Stimulated activated CD4-positive, alpha-beta T cell treated with anti-CD3 and anti-CD28 coated beads, Interleukin-4, amount 100 ng/mL, for 4 hours (primary cell): Measurements from ENCODE around the gene TENM3.

Experiments
- DNase-seq, 2 experiments: peaks; one replicate each; pipeline ENCODE4 v3.0.0-alpha.2; 2020

Gene TENM3

DNA sequence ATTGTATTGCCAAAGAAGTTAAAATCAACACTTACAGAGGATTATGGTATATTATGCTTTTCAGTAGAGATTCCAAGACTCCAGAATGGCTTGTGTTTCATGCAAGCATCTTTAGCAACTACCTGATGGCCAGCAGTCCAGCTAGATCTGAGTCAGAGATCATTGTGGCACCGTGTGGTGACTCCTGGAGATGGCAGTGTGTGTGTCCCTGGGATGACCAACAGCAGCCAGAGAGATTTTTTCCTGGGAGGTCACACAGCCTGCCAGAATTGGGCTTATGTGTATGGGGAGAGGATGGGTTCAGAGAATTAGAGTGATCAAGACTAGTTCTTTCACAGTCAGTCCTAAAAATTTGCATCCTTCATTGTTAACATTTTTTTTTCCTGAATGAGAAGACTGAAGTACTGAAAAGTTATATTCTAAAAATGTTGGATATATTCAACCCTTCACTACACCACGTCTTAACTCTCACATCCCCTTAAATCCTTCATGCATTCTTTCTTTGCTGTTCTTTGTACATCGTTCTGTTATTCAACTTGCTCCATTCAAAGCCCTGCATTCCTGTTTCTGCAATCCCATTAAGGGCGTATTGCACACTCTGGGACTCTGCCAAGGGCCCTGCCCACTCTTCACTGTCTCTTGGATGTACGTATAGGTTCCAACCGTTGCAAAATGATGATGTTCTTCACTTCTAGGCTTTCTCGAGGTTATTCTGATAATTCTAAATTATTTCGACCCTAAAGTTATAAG lies 12.4 kb downstream of the TENM3 start:
- DNase-seq = no peak

DNA sequence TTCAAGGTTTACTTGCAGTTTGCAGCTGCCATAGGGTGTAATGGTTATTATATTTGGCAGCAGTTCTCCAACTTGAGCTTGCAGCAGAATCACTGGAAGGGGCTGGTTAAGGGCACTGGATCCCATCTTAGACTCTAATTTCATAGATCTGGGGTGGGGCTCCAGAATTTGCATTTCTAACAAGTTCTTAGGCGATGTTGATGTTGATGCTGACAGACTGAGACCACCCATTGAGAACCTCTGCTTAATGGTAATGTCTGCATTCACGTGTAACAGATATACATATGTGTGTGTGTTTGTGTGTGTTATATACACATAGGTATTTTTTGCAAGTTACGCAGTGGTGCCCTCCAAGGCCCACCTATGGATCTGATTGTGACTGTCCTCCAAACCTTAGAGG lies 13.8 kb downstream of the TENM3 start:
- DNase-seq = no peak

DNA sequence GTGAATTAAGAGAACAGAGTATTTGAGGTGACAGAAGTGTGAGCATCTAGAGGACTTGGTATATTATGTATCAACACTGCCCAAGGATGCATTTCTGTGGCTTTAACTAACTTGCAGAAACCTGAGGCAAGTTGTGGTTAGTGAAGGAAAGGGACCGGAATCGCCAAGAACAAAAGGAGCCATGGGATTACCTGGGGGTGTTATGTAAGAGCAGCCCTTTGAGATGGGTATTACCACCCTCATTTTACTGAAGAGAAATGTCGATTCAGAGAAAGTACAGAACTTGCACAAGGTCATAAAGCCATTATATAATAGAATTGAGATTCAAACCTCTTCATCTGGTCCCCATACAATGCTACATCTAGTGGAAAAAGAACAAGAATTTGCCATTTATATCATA lies 14.3 kb downstream of the TENM3 start:
- DNase-seq = no peak

DNA sequence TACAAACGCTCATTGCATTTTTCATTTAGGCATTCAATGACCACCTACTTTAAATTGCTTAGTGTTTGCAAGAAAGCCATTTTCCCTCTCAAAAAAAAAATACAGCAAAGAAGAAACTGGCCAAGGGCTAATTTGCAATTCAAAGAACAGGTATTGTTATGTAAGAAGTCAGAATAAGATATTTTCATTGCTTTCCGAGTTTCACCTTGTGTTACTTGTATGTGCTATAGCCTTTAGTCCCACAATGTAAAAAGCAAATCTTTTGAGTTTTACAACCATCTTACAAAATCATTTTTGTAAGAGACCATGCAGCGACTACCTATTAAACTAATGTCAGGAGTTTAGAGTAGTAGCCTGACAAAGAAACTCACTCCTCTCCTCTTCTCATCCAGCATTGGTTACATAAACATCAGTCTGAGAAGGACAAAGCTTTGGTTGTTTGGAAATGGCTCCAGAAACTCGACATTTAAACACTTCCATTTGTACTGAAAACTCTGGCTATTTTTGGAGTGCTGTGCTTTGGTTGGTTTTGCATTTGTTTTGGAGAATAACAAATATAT lies 15.3 kb downstream of the TENM3 start:
- DNase-seq = no peak

DNA sequence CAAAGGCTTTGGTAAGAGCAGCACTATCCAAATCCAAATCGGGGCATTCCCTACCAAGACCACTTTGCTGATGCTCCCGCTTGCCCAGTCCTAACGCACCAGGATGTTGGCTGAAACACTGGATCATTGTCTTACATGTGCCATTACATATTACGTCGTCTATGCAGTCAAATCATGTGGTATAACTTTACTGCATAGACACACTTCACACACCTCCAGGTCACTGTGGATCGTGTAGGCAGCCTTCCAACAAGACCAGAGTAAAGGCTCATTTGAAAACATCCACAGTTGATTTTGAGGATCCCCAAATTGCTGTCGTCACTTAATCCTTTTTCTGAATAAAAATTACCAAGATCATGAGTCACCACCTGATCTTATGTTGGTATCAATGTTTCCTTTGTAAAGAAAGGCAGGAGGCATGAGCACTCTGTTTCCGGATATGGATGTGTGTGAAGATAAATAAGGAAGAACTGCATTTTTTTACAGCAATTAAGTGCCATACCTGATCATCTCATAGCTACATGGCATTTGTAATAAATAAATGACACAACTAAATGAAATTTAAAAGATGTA lies 18.5 kb downstream of the TENM3 start:
- DNase-seq = no peak

DNA sequence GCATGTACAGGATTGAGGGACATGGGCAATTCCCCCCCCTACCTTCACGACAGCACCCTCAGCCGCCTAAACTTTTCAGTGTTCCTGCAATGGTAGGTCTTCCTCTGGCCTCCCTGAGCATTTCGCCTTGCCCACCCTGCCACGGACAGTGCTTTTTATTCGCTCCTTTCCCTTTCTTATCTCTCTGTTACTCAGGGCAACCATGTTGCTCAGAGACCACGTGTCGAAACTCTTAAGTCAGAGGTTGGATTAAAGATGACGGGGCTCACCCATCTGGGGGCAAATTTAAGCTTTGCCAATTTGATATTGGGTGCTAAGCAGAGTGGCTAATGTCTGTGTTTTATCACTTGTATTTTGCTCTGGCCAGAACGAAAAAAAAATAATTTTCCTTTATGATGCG lies 20.4 kb downstream of the TENM3 start:
- DNase-seq = no peak

DNA sequence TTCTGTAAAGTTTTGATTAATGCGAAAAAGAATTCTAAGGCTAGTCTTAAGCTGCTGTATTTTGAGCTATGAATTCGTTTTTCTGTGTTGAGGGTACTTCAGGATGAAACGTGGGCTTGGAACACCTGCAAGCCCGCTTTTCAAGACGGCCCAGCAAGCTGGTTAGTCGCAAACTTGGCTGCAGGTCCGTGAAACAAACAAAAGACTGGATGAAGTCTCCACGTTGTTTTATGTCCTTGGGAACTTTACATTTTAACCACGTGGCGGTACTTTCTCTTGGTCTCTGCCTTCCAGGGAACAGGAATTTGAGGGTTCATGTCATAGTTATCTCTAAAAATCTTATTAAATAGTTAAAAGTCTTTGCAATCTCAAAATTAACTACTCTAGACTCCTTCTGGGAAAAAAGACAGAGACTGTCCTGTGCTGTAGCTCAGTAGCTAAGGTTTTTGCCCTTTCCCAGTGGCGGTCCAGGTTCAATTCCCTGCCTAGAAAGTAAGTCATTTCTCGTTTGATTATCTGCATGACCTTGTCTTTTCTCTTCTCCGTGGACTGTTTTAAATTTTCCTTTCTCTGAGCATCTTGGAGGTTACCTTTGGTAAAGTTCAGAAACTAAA lies 21.0 kb downstream of the TENM3 start:
- DNase-seq = no peak

DNA sequence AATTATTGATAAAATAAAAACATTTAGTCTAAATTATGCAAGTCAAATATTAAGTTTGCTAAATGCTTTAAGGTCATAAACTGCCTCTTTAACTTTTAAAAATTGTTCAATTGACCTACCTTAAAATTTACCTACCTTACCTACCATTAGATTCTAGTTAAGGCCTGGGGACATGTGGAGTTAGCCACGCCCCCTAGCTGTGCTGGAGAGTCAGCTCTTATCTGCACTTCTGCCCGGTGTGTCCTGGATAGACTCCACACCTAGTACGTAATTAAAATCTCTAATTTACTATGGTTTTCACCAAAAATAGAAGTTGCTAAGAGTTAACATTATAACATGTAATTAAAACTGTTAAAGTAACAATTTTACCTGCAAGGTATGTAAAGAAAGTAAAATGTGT lies 22.7 kb downstream of the TENM3 start:
- no peak for DNase-seq

DNA sequence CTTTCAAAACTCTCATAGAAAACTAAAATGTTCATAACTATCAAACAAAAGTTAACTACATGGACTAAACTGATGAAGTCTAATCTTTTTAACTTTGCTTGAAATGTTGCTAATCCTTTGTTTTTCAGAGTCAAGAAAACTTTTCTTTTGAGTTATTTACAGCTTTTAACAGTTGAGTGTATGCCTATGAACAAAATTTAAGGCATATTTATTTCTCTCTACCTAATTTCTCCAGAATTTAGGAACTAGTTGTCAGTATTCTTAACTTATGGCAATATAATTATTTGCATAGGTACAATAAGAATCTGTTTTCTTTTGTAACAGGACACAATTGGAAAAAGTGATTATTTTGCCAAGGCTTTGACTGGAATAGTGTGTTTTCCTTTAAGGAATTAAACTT lies 23.8 kb downstream of the TENM3 start:
- DNase-seq = no peak

DNA sequence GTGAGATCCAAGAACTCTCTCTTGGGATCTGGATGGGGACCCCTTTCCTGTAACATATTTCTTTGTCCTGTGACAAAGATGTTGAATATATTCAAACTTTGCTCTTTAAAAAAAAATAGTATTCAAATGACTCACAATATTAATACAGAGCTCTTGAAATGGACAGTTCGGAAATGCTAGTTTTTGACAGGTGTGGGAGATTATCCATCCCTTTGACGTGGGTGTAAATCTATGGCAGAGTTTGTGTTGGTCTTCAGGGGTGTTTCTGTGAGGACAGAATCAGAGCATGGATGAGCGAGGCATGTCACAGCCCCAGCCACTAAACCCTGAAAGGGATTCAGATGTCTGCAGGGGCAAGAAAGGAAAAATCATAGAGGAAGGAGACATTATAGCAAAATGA lies 25.8 kb downstream of the TENM3 start:
- DNase-seq = no peak

DNA sequence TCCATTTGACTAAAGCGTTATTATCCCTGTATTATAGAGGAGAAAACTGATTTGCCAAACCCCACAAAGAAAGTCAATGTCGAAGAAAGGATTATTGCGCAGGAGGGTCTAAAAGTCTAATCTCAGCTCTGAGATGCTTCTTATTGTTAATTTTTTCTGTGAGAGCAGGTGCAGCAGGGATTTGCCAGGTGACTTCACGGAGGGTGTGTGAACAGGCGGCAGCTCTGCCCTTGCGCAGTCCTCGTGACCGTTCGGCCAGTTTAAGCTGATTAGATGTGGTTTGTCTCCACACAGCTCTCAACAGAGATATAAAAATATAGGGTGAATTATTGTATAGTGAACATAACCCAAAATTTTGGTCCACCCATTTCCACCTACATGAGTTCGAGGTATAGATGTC lies 28.5 kb downstream of the TENM3 start:
- no peak for DNase-seq

DNA sequence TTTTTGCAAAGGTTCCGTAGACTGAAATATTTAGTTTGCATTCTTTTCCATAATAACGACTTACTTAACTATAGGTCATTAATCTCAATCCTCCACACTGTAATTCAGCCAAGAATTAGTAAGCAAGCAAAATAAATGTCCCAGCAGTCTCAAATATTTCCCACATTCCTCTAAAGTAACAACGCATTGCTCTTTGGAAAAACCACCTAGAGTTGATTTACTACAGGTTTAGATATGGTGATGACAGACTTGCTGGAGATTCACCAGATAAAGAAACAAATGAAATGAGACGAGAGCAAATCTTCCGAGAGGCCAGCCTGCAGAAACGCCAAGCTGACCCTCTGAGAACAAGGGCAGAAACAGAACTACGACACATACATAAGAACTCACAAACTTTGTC lies 28.9 kb downstream of the TENM3 start:
- no peak for DNase-seq

DNA sequence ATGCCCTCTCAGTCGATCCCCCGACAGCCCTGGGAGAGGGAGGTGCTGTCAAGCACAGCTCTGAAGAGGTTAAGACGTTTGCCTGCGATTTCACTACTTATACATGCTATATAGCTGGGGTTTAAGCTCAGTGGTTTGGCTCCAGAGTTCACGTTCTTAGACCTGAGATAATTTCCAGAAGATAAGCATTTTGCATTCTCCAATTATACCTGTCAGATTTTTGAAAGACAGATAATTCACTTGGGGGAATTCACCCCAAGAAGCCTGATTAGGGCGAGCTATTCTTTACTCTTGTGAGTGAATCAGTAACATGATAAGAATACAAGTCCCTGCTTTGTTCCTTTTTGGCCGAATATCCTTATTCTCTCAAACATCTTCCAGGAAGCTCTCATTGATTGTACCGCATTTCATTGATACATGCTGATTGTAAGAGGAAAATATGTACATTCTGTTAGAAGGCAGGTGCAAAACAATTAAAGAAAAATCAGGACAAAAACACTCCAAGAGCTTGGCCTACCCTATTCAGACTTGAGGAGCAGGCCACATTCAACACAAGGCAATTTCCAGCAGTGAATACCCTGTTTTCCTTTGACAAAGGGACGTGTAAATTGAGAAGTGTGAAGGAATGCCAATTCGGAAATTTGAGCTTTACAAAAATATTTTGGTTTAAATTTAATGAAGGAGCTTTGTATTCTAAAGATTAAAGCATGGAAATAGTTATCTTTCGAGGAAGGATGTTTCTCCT lies 30.2 kb downstream of the TENM3 start:
- no peak for DNase-seq

DNA sequence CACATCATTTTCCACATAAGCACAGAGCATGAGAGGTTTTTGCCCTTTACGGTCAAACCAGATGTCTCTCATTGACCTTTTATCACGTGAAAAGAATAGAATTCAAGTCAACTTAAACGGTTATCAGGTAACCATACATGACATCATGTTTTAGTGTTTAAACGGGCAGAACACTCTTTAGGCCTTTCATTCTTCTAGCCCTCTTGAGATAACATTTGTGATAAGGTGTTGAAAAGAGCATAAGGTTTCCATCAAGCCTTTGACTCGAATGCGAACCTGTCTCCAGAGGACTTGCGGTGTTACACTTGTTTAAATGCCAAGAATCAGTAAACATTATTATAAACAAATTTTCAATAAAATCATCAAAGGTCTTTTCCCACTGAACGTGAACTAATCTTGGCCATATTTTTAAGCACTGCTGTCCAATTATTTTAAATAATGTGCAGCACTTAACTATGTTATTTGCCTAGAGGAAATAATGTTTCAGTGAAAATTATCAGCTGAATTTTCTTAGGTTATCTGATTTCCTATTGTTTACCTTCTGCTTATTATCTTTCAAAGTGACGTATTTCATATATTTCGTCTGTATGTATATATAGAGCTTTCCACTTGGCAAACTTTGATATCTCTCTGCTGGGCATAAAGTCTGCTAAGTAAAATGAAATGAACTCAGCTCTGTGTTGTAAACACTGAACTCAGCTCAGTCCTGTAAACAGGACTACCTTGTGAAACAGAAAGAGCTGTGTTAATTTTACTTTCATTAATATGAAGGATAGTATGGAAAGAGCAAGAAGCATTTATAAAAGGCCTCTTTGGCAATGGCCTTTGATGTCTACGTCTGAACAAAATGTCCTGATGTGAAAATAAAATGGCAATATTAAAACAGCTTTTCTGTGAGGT lies 33.3 kb downstream of the TENM3 start:
- DNase-seq = no peak

DNA sequence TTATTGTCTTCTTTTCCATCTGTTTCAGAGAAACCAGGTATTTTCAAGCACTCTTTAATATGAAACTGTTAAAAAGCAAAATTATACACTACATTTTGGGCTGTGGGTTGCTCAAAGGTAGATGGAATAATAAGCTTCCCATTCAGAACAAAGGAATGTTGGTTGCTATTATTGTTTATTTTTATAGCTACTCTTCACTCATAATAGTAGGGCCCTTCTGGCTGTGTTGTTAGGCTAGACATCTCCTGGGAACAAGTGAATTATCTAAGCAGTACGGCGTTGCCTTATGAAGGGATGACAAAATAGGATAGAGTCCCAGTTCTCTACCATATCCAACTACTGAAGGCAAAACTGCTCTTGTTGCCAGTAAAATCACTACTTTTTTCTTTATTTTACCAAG lies 34.2 kb downstream of the TENM3 start:
- DNase-seq = no peak

DNA sequence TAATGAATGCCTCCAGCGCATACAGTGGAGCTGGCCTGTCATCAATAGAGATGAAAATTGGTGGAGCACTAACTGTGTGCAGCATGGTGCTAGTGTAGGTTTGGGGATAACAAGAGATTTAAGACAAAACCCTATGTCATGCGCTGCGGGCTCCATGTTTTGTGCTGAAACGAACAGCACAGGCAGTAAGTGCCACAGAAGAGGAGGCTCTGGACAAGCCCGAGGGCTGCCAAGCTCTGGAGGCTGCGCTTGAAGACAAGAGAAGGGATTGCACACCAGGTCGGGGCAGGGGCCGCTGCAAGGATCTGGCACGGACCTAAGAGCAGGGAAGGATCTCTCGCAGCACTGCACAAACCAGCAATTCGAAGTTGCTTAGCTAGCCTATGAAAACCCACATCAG lies 35.5 kb downstream of the TENM3 start:
- DNase-seq = no peak

DNA sequence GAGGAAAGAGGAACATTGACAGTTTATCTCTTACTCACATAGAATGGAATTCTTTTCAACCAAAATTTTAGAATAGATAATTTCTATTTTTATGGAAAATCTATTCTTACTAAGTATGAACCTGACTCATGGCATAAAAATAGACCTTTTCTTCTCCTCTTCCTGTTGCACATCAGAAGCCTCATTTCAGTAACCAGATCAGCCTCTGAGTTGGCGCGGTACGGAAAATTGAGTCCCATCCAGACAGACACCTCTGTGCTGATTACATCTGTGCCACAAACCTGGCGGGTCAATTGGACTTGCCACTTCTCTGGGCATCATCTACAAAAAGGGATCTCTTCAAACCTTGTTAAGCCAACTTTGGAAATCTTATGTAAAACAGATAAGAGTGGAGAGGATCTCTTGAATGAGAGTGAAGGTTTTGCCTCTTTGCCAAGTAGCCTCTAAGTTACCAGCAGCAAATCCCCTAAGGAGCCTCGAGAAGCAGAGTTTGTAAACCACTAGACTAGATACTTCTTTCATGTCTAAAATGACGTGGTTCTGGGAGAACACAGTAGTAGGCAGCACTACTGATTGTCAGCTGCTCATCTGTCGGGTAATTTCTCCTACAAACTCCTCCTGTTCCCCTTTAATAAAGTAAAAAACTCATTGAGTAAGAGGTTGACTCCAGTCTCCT lies 37.4 kb downstream of the TENM3 start:
- no peak for DNase-seq

DNA sequence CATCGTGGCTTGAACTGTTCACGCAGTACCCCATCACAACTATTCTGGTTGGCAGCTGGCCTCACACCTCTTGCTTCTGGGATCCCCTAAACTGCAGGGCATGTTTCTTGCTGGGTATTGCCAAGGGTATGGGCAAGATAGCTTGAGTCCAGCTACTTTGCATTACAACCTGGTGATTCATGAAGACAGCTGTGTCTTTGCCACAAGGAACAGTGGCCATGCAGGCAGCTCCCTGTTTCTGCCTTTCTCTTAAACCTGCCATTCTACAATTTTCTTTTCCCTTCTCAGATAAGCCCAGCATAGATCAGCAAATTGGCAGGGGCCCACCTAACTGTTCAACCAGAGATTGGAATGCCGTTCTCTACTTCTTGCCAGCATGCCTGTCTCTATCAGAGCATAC lies 42.8 kb downstream of the TENM3 start:
- no peak for DNase-seq

DNA sequence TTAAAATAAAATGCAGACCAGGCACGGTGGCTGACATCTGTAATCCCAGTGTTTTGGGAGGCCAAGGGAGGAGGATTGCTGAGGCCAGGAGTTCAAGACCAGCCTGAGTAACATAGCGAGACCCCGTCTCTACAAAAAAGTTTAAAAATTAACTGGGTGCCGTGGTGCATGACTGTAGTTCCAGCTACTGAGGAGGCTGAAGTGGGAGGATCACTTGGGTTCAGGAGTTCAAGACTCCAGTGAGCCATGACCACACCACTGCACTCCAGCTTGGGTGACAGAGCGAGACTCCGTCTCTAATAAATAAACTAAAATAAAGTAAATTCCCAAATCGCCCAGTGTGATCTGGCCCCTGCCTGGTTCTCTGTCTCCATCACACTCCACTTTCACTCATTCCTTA lies 43.7 kb downstream of the TENM3 start:
- no peak for DNase-seq

DNA sequence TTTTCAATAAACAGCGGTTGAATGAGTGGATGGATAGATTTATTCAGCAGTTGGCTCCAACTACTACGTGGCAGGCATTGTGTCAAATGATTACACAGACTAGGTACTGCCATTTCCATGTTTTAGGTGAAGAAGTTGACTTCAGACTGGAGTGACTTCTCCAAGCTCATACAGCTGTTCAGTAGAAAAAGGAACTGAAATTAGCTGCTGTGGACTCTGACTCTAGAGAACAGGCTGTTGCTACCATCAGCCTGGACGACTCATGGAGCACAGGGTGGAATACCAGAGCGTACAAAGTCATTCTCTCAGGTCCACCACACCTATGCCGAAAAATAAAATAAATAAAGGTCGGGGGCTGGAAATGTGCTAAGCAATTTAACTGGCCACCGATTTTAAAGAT lies 45.3 kb downstream of the TENM3 start:
- DNase-seq = no peak

DNA sequence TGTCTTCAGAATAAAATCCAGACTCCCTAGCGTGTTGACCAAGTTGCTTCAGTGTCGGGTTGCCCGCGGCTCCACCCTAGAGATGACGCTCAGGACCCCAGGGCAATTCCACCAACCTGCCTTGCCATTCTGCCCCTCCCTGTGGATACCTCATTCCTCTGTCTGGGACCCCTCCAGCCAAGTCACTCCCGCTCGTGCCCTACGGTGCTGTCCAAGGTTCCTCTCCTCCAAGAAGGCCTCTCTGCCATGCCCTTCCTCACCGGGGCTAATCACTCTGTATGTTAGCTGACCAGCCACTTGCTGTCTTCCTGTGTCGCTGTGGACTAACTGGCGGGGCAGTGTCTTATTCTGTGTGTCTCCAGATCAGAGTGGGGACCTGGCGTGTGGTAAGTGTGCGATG lies 46.6 kb downstream of the TENM3 start:
- DNase-seq = no peak

DNA sequence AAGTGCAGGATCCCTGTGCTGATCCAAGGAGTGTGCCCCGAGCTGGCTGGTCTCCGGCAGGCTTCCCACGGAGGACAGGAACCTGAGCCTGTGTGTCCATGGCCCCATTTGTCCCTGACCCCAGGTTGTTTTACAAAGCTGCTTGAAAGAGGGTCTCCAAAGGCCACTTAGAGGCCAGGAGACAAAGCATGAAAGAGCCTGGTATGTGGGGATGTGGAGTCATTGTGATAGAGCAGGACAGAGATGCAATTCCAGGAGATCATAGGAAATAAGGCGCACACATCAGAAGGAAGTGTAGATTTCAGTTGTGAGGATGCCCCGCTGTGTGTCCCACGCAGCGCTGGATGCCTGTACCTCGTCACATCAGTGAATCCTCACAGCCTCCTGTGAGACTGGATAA lies 48.0 kb downstream of the TENM3 start:
- DNase-seq = no peak
